ENCODE data around the gene IRS1.

IRS1 gene

DNA sequence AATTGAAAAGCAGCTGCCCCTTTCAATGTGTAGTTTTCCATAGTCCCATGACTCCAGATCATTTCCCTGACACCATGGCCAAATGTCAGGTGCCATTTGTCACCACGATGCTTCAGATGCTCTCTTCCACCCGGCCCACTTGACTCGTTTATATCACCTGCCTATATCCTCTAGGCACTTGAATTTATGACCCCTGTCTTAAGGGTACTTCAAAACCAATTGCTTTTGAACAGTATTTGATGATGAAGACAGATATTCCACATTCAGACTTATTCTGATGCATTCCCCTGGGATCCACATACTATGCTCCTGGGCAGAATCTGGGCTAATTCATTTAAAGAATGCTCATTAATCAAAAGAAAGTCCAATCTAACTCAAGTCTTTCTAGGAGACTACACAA, 19.3 kb upstream of the IRS1 start:
- no peak for DNase-seq

DNA sequence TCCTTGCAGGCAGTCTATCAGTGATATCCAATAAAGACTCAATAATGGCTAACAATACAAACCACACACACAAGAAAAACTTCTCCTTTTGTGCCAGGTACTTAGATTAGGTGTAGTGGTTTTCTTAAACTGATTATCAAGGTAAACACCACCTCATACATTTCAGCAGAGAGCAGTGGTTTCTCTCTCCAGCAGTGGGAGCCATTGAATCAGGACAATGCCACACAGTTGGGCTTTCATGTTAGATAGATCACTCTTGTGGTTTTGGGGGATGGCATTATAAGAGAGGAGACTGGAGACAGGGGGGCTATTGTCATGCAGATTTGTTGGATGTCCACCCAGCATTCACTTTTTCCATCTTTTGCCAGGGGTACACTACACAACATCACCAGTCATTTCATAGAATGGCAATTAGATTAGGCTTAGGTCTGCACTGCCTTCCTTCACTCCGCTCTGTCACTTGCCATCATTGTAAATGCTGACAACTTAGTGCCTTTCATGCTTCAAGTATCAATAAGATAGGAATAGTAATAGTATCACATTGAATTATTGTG, 13.6 kb upstream of the IRS1 start:
- DNase-seq: peak in 1 of 2 experiments; percentile 23

DNA sequence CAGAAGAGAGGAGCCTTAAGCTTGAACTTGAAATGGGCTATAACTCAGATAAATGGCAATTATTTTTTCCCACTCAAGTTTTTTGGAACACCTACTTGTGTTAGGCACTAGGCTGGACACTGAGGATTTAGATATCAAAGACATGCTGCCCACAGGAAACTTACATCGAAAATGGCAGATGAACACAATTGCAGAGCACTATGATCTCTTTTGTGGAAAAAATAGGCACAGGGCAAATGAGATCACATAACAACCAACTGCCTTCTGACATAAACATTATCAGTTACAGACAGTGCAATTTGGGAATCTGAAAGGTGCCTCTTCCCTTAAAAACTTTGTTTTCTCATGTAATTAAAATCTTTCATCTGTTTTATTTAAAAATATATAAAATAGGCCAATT, 3.8 kb upstream of the IRS1 start:
- DNase-seq: no peak

DNA sequence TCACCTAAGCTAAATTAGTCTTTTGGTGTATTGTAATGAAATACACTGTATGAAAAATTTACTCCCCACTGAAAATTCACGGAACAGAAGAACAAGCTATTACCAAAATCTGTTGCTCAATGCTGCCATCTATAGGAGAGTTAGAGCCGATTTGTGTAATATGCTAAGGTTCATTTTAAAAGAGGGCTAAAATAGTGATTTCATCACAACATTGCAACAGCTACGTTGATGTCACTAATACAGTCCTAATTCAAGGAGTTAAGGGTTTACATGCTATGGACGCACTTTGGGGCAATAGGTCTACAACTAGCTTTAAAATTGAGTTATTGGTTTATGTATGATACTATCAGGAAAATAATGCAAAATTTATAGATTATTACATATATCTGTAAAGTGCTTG, 3.0 kb upstream of the IRS1 start:
- DNase-seq: peak; percentile 37 to 66

DNA sequence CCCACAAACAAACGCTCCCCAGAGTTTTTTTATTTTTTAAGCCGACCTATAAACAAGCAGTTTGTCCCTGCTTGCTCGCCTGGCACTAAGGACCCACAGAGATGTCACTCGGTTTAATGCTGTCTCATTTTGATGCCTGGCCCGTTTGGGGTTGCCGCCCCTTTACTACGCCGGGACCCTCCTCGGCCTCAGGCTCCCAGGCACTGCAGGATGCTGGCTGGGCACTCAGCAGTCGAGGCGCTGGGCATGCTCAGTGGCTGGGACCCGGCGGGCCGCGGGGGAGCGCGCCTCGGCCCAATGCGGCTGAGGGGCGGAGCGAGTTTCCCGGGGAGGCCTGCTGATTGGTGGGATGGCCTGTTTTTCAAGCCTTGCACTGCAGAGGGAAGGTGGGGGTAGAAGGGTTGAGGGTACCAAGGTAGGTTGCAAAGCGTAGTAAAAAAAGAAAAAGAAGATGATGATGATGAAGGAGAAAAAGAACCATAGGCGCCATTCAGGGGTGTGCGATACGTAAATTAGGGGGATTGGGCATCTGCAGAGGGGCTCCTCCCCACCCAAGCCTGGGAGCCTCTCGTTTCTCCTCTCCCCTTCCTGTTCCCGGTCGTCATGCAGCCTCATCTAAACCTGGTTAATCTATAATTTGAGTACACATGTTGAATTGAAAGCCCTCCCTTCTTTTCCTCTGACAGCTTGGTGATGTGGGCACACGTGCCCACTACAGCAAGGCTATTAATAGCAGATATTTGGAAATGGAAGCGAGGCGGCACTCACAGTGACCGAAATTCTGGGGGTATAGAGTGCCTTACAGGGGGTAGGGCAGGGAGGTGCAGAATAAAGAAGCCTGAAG, 1.5 kb upstream of the IRS1 start:
- DNase-seq: peak; percentile 75 to 89

DNA sequence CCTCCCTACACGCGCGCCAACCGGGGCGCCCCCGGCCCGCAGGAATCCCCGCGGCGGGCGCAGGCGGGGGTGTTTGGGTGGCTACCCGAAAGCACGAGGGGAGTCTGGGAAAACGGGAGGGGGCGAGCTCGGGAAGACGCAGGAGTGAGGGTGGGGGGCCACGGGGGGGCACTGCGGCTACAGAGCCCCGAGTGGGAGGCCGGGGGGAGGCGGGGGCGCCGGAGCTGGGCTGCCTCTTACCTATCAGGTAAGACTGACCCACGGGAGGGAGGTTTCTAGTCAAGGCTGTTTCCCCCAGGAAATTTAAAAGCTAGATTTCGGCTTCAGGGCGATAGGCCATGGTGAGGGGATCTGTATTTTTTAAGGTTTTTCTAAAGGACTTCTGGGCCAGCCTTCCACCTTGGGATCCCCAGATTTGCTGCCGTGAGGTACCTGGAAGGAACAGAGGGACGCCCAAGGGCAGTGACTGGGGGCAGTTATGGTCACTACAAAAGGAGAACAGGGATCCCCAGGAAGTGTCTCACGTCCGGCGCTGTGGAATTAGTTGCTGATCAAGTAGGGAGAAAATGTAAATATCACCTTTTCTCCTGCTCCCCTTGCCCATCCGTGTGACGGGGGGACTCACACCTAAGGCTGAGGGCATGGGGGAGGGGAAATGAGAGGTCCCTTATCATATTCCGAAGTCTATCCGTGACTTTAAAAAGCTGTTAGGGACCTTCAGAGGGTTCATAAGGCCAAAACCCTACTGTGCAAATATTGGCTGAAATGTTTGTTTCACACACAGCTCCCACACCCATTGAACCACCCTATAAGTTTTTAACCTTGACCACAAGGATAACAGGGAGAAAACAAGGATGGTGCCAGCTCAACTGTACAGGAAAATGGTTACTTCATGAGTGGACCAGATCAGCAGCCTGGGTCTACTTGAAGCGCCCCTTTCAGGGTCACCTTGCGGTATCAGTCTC, 638 bp upstream of the IRS1 start:
- DNase-seq: peak; percentile 52 to 60

DNA sequence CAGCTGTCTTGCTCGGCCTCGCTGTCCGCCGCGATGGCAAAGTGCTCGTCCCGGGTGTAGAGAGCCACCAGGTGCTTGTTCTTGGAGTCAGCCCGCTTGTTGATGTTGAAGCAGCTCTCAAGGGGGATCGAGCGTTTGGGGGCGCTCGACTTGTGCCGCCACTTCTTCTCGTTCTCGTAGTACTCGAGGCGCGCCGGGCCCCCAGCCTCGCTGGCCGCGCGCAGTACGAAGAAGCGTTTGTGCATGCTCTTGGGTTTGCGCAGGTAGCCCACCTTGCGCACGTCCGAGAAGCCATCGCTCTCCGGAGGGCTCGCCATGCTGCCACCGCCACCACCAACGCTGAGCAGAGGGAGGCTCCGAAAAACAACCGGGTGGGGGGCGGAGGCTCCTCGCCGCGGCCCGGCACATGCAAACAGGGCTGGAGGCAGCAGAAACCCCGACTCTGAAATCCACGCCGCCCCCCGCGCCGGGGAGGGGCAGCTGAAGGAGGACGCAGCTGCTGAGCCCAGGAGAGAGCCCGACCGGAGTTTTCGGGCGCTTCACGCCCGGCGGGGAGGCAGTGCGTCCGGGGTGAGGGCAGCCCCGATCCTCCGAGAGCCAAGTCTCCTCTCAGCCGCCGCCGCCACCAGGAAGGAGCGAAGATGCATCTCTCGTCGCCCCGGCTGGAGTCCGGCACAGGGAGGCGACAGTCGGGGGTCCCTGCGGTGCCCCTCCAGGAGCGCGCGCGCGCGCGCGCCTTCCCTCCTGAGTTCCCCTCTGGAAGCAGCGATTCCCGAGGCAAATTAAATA, 1.0 kb downstream of the IRS1 start:
- no peak for DNase-seq

DNA sequence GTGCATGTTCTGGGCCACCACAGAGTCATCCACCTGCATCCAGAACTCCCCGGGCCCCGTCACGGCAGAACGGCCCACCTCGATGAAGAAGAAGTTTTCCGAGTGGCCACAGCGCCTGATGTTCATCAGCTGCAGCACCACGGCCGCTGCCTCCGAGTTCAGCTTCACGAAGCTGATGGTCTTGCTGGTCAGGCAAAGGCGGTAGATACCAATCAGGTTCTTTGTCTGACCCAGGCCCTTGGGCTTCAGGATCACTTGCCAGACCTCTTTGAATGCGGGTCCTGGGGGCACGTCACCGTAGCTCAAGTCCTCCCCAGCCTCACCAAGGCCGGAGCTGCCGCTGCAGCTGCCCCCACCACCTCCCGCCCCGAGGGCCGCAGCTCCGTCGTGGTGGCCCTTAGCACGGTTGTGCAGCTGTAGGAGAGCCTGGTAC, 1.6 kb downstream of the IRS1 start:
- no peak for DNase-seq

DNA sequence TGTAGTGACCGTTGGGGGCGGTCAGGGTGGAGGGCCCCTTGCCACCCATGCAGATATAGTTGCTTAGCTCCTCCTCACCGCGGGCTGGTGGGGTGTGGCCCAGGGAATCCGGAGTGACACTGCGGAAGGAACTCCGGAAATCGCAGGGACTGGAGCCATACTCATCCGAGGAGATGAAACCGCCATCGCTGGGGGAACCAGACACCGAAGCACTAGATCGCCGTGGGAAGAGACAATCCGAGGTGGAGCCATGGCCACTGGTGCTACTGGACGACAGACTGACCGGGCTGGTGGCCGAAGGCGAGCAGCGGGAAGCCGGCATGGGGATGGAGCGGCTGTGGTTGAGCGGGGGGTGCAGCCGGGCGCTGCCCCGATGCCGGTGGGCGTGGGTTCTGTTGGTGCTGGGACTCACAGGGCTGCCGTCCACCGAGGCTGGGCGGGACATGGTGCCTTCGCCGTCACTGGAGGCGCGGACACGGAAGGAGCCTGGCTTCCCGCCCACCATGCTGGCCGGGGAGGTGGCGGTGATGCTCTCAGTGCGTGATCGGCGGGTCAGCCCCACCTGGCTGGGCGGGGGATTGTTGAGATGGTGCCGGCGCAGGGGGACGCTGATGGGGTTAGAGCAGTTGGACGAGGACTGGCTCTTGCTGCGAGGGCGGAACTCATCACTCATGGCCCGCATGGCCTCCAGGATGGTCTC, 2.2 kb downstream of the IRS1 start:
- no peak for DNase-seq

DNA sequence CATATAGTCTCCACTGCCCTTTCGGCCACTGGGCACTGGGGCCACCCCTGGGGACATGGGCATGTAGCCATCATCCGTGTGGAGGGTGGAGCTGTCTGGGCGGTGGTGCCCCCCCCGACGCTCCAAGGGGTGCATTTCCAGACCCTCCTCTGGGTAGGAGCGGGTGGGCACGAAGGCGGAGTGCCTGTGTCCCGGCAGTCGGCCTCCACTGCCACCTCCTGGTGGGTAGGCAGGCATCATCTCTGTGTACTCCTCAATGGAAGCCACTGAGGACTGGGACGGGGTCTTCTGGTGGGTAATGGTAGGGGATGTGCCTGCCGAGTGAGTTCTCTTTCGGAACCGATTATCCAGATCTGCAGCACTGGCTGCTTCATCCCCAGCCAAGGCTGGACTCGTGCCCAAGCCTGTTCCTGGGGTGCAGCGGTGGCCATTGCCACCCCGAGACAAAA, 2.8 kb downstream of the IRS1 start:
- DNase-seq: no peak

DNA sequence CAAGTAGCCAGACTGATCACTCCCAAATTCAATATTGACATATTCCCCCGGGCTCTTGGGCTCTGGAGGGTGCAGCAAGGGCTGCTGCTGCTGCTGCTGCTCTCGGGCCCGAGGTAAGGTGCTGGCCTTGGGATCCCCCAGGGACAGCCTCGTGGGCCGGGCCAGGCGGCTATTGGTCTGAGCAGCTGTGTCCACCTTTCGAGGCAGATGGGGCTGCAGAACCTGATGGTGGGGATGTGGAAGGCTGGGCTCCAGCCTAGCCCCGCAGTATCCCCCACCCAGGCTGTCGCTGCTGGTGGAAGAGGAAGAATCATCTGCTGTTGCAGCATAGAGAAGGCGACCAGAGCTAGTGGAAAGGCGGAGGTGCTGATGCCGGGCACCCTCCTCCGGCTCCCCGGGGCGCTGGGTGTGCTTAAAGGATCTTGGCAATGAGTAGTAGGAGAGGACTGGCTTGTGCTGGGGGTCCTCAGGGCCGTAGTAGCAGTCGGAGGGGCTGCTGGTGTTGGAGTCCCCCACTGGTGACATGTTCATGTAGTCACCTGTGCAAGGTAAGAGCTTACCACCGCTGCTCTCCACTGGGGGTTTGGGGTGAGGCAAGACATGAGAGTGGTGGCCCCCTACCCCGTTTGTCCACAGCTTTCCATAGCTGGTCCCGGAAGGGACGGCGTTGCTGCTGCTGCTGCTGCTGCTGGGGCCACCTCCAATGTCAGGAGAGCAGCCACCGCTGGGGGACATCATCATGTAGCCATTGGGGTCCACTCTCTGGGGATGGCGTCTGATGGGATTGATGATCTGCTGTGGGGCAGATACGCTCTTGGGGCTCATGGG, 3.4 kb downstream of the IRS1 start:
- no peak for DNase-seq

DNA sequence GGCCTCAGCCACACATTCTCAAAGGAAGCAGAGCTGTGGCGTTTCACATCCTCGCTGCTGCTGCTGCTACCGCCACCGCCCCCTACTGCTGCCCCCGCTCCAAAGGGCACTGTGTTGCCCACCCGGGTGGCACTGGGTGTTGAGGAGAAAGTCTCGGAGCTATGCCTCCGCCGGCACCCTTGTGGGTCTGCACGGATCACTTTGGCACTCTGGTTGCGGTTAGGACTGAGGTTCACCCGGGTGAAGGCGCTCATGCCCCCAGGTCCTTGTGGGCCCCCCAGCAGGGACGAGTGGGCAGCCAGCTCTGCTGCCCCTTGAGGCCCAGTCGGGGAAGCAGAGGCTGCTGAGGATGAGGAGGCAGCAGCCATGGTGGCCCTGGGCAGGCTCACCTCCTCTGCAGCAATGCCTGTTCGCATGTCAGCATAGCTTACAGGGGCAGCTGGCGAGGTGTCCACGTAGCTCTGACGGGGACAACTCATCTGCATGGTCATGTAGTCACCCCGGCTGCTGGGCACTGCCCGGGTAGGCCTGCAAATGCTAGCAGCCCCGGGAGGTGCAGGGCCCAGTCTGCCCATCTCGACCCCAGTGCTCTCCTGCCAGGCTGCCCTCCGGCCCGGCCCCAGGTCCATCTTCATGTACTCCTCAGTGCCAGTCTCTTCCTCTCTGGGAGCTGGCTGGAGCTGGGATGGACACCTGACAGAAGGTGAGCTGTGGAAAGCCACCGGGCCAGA, 4.2 kb downstream of the IRS1 start:
- DNase-seq: no peak

DNA sequence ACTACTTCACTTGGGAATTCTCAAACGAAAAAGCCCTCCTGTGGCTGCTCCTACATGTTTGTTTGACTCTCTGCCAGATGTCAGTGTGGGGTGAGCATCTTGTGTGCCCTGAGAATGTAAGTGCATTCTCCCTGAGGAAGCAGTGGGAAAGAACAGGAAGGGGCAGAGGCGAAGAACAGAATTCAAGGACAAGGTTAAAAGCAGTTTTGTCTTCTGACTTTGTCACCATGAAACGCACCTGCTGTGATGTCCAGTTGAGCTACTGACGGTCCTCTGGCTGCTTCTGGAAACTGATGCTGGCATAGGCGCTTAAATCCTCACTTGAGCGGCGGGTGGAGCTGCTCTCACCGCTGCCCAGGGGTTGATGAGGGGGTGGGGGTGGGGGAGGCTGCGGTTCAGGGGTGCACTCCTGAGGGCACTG, 4.9 kb downstream of the IRS1 start:
- no peak for DNase-seq

DNA sequence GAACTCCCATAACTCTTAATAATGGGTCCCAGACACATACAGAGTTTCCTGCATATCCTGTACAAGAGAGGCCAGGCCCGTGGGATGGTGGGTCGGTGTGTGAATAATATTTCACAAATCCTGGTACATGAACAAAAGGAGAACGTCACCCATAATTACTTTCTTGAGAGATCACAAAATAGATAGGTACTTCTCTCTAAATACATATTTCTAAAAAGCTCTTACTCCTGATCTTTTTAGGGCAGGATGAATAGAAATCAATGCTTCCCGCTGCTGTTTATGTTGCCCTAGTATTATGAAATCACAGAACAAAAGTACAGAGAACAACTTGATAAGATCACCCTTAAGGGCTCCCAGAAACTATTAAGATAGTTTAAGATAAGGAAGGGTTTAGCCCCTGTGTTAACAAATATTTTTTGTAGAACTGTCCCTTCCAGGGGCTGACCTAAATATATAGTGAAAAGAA, 5.4 kb downstream of the IRS1 start:
- DNase-seq: no peak

DNA sequence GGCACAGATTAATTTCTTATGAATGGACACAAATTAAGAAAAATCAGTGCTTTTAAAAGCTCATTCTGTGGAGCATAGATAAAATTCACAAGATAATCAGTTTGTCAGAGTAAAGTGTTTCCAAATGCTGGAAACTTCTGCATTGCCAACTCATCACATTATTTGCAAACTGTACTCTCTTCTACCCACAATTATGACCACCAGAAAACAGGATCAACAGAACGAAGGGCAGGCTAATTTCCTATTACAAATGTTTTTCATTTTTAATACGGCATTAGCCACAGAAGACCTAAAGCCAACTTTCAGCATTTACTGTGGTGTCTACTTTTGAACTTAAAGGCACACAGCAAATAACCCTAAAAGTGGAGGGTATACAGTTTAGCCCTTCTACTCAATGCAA, 6.0 kb downstream of the IRS1 start:
- no peak for DNase-seq

DNA sequence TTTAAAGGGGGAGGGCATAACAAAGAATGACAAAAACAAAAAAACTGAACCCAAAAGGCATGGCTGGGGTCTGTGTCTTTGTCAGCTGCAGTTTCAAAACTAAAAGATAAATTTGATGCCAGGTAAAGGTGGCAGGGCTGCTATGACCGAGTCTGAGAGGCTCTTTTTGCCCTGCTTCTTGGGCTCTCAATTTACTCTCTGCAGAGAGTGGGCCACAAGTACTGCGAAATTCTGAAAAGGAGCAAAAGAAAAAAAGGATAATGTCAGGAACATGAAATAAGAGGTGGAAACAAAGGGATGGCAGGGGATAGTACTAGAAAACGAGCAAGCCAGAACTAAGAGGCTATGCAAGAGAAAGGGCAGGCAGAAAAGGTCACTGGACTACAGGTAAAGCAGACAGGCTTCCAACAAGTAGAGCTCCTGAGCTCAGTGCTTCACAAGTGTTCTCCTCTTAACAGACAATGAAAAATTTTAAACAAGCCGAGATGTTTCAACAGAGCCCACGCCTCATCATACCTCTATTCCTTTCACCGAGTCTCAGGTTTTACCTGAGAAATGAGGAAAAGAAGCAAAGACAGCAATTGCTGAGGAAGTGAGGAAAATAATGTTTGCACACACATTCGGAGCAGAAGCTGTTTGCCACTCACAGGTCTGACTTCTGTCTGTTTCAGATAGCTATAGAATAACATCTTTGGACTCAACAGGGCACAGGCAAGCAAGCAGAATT, 7.3 kb downstream of the IRS1 start:
- no peak for DNase-seq

DNA sequence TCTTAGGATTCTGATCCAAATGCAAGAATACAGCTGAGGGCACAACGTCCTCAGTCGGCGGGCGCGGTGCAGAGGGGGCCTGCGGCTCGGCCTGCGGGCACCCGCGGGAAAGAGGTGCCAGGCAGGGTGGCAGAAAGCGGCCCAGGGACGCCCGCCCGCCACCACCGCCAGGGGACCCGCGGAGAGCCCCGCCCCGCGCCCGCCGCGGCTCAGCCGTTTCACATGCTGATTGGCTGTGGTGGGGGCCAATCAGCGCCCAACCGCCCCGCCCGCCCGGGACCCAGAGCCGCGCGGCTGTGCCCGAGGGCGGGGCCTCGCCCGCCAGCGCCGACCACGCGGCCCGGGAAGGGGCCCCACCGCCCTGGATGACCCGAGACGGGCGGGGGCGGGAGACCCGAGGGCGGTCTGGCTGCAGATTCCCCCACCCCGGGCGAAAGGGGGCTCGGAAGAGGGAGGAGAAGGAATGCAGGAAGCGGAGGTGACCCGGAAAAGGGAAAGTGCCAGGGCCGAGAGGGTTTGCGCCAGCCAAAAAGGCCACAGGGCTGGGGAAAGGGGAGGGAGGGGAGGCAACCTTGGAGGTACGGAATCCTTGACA, 8.0 kb downstream of the IRS1 start:
- peak; percentile 65 to 89 for DNase-seq

DNA sequence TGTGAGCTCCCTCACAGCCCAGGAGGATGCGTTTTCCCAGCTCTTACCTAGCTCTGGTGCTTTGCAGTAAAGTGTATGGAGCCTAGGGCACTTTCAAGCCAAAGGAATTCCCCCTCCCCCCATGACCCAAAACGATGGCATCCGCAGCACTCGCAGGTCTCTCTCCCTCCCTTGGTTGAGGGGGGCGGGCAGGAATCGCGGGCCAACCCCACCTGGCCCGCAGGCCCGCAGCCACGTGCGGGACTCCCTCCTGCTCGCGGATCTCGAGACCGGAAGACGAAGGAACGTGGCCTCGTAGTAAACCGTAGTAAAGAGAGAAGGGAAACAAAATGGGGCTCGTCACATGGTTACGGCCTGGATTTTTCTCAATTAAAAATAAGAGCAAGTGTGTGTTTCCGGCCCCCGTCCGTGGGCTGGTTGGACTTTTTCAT, 8.5 kb downstream of the IRS1 start:
- DNase-seq: peak; percentile 21 to 32

DNA sequence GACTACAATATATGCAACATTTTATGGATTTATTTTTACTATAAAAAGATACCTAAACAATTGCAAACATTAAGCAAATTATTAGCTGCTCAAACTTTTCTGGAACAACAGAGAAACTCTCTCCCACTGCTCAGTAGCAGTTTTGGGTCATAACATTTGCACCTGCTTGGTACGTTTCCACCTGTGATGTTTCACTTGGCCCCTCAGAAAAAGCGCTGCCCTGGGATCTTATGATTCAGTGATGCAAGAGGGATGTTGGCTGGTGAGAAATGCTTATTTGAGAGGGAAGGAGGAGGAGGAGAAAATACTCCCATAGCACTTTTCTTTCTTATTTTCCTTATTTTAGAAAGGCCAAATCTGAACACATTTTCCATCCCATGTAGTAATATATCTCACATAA, 9.2 kb downstream of the IRS1 start:
- no peak for DNase-seq

Measured in NCI-H1930 (cell line).